Cardiac muscle cell (in vitro differentiated cells and primary cell): ENCODE data around the gene RAD51AP2. TPM values are rescaled to one million over a fixed set of nuclear protein-coding genes. Genes with fewer than 3 reads are reported as not detected.

Source experiments
- DNase-seq, 2 donors: peaks; one replicate each; pipeline versions ENCODE4 v3.0.0 to v3.0.0-alpha.2; 2010 to 2017; ENCODE audit warnings: low read depth in 1 of 2, low spot score in 1 of 2
- H3K27ac ChIP-seq: fragments of 200-600 bp; sonication (generic); 2 replicates; pipeline ENCODE4 v1.5.1; 2016
- H3K27me3 ChIP-seq: fragments of 200-600 bp; sonication (generic); 2 replicates; pipeline ENCODE4 v1.6.0; 2016; ENCODE audit warnings: control low read depth
- H3K36me3 ChIP-seq: fragments of 200-600 bp; sonication (generic); 2 replicates; pipeline ENCODE4 v1.5.1; 2016; ENCODE audit warnings: control low read depth
- H3K4me1 ChIP-seq: fragments of 200-600 bp; sonication (generic); 2 replicates; pipeline ENCODE4 v1.8.1; 2017; ENCODE audit warnings: low read depth, mild to moderate bottlenecking, mixed run types
- H3K4me3 ChIP-seq: fragments of 200-600 bp; sonication (generic); 2 replicates; pipeline ENCODE4 v1.5.1; 2016; ENCODE audit warnings: mild to moderate bottlenecking
- H3K9me3 ChIP-seq: fragments of 200-600 bp; sonication (generic); 2 replicates; pipeline ENCODE4 v1.5.1; 2017; ENCODE audit warnings: low read depth, mild to moderate bottlenecking, control low read depth
- polyA plus RNA-seq: library from polyadenylated mRNA; unstranded; fragments of >200 nt; fragmentation: Nextera tagmentation; extraction: Ambion mirVana; gene quantifications from 2 replicates; pipeline ENCODE4 v1.2.1, GENCODE V29; 2016
- total RNA-seq: library from RNA; depleted of rRNA; stranded (reverse); fragments of >200 nt; gene quantifications from 2 replicates; pipeline ENCODE4 v1.2.3, GENCODE V29; 2016
- TF ChIP-seq, protein P1 (sequence below): IDR thresholded peaks from 2 replicates; pipeline ENCODE4 v1.5.1; 2012; ENCODE audit warnings: low read depth, mild to moderate bottlenecking, low read length

Gene RAD51AP2
- total and polyA plus RNA-seq, 2 experiments from 2014 or later: 0.12 TPM; not detected in 1

DNA sequence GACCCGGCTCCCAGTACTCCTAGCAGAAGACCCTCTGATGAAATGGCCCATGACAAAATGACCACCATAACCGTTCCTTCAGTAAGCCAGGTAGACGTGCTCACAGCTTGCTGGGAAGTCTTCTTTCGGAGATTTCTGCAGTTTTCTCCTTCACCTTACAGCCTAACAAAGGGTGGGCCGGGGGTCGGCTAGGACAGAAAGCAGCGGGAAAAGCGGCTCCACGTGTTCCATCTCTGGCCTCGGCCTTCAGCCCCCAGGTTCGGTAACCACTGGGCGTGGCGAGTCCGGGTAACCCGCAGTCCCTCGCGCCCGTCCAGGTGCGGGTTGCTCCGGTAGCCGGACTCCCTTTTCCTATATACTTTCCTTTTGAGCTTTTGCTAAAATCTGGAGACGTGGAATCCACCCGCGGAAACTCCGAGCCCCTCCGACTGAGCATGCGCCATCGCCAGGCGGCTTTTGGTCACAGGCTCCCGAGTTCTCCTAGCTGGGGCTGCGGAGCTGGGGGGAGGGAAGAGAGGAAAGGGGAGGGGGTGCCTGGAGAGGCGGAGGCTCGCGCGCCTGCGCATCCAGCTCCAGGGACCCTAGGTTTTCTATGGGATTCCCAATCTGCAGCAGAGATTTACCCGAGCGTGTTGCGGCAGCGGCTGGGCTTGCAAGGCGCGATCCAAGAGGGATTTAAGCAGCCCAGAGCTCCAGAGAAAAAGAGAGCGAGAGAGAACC lies 22.0 kb upstream of the RAD51AP2 start, which contains the start of gene VSNL1:
Gene VSNL1, plus strand, starts transcription at position 604 of the 720 bp plus-strand sequence. CDS start 51,379 bp downstream, outside the sequence.
- Histone ChIP-seq H3K27me3 (peaks cover 60% of the 10 kb centered on the region), H3K36me3 (no peaks in the 10 kb centered on the region), H3K27ac (no peak within 1 kb of the TSS), H3K4me1 (peaks cover 6% of the 10 kb centered on the region), H3K9me3 (no peaks in the 10 kb centered on the region), H3K4me3 (peak within 1 kb of the TSS; percentile 38)
- DNase-seq: peak; percentile 85 to 96
- TF ChIP-seq, protein P1, sequence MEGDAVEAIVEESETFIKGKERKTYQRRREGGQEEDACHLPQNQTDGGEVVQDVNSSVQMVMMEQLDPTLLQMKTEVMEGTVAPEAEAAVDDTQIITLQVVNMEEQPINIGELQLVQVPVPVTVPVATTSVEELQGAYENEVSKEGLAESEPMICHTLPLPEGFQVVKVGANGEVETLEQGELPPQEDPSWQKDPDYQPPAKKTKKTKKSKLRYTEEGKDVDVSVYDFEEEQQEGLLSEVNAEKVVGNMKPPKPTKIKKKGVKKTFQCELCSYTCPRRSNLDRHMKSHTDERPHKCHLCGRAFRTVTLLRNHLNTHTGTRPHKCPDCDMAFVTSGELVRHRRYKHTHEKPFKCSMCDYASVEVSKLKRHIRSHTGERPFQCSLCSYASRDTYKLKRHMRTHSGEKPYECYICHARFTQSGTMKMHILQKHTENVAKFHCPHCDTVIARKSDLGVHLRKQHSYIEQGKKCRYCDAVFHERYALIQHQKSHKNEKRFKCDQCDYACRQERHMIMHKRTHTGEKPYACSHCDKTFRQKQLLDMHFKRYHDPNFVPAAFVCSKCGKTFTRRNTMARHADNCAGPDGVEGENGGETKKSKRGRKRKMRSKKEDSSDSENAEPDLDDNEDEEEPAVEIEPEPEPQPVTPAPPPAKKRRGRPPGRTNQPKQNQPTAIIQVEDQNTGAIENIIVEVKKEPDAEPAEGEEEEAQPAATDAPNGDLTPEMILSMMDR: no peak

DNA sequence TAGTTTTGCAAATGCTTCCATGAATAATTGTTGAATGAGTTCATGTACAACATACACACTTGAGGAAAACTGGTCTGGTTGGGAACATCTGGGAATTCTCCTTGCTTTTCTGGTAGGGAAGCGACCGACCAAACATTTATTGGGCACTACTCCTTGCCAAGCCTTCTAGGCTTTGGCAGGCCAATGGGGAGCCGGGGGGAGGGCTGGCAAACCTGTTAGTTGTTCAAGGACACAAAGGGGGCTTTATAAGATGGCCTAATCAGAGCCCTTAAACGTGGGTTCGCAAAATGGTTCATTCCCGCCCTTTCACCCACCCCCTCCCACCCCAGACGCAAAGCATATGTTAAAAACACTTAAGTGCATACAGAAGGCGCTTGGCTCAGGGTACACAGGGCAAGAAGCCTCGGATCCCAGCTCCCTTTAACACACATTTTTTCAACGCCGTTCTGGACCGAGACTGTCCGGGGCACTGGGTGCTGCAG lies 21.4 kb upstream of the RAD51AP2 start:
- Histone ChIP-seq H3K27ac (no peak overlapping the region), H3K9me3 (no peaks in the 10 kb centered on the region), H3K4me3 (peak overlapping the region; percentile 38), H3K4me1 (peaks cover 6% of the 10 kb centered on the region), H3K27me3 (peaks cover 57% of the 10 kb centered on the region), H3K36me3 (no peaks in the 10 kb centered on the region)
- TF ChIP-seq, protein P1: no peak
- peak; percentile 28 to 33 for DNase-seq

DNA sequence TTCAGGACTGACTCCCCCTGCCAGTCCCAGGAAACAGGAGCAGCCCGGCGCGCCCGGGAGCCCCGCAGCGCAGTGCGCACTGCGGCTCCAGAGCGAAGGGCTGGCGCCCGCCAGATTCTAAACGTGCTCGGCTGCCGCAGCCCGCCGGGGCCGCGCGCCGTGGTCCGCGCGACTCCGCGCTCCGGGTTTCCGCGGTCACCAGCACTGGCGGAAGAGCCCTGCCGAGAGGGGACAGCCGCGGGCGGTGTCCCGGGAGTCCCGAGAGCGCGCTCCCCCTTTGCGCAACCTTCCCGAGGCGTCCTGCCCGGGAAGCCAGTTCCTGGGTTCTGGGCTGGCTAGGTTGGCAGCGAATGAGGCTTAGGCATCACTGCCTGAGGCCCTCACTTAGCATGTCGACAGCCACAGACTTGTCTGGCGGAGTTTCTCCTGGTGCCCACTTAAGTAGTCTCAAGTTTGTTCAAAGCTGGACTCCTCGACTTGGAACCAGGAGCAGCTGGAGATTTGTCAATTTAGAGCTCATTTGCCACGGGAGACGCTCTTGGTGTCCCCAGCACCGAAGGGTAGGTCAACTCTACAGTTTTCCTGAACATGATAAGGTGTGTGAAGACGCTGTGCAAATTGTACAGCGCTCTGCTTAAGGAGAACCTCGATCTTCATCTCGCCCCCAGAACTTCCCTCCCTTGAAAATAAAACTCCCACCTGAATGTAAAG lies 20.8 kb upstream of the RAD51AP2 start:
- peak; percentile 66 to 88 for DNase-seq
- Histone ChIP-seq H3K9me3 (no peaks in the 10 kb centered on the region), H3K36me3 (no peaks in the 10 kb centered on the region), H3K4me3 (peak overlapping the region; percentile 38), H3K27me3 (peaks cover 51% of the 10 kb centered on the region), H3K4me1 (peaks cover 6% of the 10 kb centered on the region), H3K27ac (no peak overlapping the region)
- TF ChIP-seq, protein P1: no peak

DNA sequence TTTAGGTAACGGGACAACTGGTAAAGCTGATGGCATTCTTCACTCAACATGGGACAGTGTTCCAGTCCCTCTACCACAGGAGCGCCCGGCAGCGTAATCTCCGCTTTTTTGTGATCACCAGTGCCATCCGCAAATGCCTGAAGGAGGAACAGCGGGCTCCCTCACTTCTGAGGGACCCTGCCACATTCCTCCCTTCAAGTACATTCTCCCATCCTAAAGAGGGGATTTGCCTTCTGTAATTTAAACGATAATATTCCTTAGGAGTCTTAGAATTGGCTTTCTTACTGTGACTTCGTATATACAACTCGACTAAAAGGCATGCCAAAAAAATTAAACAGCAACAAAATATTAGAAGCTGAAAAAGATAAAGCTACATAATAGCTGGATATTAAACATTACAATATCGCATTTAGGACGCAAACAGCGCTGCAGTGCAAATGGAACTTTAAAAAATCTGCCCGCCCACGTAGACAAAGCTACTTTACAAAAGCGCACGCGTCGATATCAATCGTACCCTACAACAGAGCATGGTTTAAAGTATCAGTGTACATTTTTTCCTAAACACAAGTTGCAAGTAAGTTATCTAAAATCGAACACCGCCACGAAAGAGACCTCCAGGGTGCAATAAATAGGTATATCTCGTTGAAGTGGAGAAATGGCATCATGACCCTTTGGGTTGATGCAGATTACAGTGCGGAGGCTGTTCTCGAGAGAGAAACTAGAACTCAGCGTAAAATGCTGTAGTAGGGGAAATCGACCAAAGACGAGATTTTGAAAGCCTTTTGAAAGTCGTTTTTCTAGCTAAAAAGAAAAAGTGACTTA lies 20.0 kb upstream of the RAD51AP2 start:
- H3K27me3 ChIP-seq: peaks cover 44% of the 10 kb centered on the region
- peak overlapping the region; percentile 38 for H3K4me3 ChIP-seq
- H3K36me3 ChIP-seq: no peaks in the 10 kb centered on the region
- DNase-seq: peak; percentile 5 to 30
- TF ChIP-seq, protein P1: no peak
- no peaks in the 10 kb centered on the region for H3K9me3 ChIP-seq
- H3K4me1 ChIP-seq: peaks cover 6% of the 10 kb centered on the region
- no peak overlapping the region for H3K27ac ChIP-seq

DNA sequence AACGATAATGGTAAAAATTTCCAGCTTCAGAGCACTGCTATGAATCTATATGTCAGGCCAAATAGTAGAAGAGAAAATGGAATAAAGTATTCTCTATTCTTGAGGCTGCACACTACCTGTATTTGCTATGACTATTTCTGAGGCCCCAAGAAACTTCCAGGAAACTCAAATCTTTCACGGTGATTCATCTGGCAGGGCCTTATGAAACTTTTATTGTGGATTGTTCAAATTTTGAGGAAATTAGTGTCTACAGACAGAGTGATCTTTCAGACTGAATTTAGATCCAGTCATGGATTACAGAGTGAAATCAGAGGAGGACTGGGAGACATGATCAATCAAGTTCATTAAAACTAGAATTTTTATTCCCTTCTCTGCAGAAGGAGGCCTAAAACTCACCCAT lies 18.2 kb upstream of the RAD51AP2 start:
- peaks cover 3% of the 10 kb centered on the region for H3K4me1 ChIP-seq
- TF ChIP-seq, protein P1: no peak
- H3K36me3 ChIP-seq: no peaks in the 10 kb centered on the region
- no peak overlapping the region for H3K4me3 ChIP-seq
- H3K9me3 ChIP-seq: no peaks in the 10 kb centered on the region
- no peak for DNase-seq
- H3K27ac ChIP-seq: no peak overlapping the region
- peaks cover 25% of the 10 kb centered on the region for H3K27me3 ChIP-seq
